SK-N-MC (cell line): ENCODE data around the gene ZNF33B.

ENCODE experiments used
- EZH2 ChIP-seq: fragments of 200-600 bp; sonication (generic); IDR thresholded peaks from one replicate; pipeline ENCODE4 v1.6.1; 2017; ENCODE audit warnings: antibody characterized with exemption
- FOXP2 ChIP-seq: optimal IDR thresholded peaks from 2 replicates; pipeline ENCODE3; 2011; ENCODE audit warnings: mild to moderate bottlenecking, moderate library complexity; ENCODE audit not compliant: insufficient read depth; ENCODE audit errors: extremely low read length, control extremely low read depth
- POLR2AphosphoS5 ChIP-seq: IDR thresholded peaks from 2 replicates; pipeline ENCODE4 v1.6.1; 2012; ENCODE audit warnings: mild to moderate bottlenecking, low read depth, low read length, borderline replicate concordance

DNA sequence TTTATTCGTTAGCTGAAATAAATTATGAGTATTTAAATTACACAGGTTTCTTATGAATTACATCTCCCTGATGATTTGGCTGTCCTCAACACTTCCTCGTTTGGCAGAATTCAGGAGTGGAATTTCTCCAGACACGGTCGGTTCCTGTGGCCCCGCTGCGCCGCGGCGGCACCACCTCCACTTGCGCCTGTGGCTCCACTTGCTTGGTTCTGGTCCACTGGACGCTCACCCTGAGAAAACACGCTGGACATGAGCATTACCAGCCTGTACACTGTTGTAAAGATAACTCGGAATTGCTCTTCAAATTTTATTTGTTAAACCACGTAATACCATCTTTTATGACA lies 85.3 kb downstream of the ZNF33B start:
- TF ChIP-seq POLR2AphosphoS5 (no peak), EZH2 (no peak), FOXP2 (no peak)
